Breast epithelium (tissue), 3 donors: ENCODE data around the gene CABP4.

ENCODE experiments used
- CTCF ChIP-seq, 3 donors: fragments of 450-650 bp; IDR thresholded peaks; one replicate each; pipeline ENCODE4 v1.5.1; 2016 to 2017; ENCODE audit warnings: antibody characterized with exemption in 3 of 3, mild to moderate bottlenecking in 3 of 3, moderate library complexity in 3 of 3
- POLR2A ChIP-seq: fragments of 450-650 bp; IDR thresholded peaks from one replicate; pipeline ENCODE4 v1.6.1; 2016; ENCODE audit warnings: antibody characterized with exemption, mild to moderate bottlenecking, moderate library complexity
- POLR2AphosphoS5 ChIP-seq, 3 donors: sonication (generic); formaldehyde crosslinking; IDR thresholded peaks; one replicate each; pipeline ENCODE4 v1.6.1; 2017; ENCODE audit warnings: antibody characterized with exemption in 3 of 3

- TF ChIP-seq POLR2A (no peak), CTCF (IDR thresholded peaks at IDR 0.05) (peak in 1 of 3 donors; percentile 18), POLR2AphosphoS5 (IDR thresholded peaks at IDR 0.05) (peak in 2 of 3 donors; percentile 19 to 28)
Measured at GRCh38 chr11:67420646-67421429, 34.3 kb upstream of the CABP4 start.
